ENCODE data around the gene NSD2. TPM values are rescaled to one million over a fixed set of nuclear protein-coding genes. Genes with fewer than 3 reads are reported as not detected.

NSD2 gene
- total and polyA plus RNA-seq, 12 donors: 11.1 to 187 (median 25.2) TPM

DNA sequence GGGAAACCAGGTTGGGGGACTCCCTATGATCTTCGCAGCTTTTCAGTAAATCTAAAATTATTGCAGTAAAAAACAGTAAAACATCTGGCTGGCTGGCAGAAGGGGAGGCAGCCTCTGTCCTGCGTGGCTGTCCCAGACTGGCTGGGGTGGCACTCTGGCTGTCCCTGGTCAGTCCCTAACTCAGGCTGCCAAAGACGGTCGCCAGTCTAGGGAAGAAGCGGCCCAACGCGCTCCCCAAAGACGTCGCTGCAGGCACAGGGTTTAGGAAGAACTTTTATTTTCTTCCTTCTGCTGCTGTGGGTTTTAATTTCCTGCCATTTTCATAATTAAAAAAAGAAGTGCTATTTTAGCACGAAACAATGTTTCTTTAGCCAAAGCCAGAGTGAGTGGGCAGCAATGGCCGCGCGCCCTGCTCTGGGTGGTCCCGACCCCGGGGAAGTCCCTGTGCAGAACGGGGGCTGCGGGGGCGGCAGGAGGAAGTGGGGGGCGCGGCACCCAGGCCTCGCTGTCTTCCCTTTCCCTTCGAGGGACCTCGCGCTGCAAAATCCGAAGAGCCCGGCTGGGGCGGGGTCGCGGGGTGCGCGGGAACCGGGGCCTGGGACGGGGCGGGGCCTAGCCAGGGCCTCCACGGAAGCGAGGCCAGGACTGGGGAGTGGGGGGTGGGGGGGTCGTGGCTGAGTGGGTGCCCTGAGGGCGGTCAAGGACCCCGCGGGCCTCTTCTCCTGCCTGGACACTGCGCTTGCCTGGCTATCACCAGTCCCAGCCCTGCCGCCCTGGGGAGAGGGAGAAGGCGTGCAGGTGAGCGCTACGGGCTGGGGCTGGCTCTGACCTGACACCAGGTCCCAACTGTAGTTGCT lies 8.9 kb upstream of the NSD2 start:
- Histone ChIP-seq H3K9me3 (replicated peaks in 1 of 3) (no peaks in the 10 kb centered on the region), H3K4me3 (peak overlapping the region in 1 of 4 donors; percentile 17), H3K27me3 (no peaks in the 10 kb centered on the region), H3K27ac (no peak overlapping the region), H3K36me3 (replicated peaks in 1 of 2) (no peaks in the 10 kb centered on the region), H3K4me1 (replicated peaks in 1 of 2) (peaks cover under 1 to 5% of the 10 kb centered on the region in 2 donors)
- TF ChIP-seq, protein P1, sequence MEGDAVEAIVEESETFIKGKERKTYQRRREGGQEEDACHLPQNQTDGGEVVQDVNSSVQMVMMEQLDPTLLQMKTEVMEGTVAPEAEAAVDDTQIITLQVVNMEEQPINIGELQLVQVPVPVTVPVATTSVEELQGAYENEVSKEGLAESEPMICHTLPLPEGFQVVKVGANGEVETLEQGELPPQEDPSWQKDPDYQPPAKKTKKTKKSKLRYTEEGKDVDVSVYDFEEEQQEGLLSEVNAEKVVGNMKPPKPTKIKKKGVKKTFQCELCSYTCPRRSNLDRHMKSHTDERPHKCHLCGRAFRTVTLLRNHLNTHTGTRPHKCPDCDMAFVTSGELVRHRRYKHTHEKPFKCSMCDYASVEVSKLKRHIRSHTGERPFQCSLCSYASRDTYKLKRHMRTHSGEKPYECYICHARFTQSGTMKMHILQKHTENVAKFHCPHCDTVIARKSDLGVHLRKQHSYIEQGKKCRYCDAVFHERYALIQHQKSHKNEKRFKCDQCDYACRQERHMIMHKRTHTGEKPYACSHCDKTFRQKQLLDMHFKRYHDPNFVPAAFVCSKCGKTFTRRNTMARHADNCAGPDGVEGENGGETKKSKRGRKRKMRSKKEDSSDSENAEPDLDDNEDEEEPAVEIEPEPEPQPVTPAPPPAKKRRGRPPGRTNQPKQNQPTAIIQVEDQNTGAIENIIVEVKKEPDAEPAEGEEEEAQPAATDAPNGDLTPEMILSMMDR (IDR thresholded peaks at IDR 0.05): no peak
- peak in 1 of 2 donors; percentile 7 for TF ChIP-seq POLR2A (IDR thresholded peaks at IDR 0.05)
- 38 to 61% (median 53%) methylated on average over 18 to 45 of the region's 45 CpGs for WGBS, 4 donors
- DNase-seq: no peak
- intact Hi-C loops (cut with DNase I): no loop called here

DNA sequence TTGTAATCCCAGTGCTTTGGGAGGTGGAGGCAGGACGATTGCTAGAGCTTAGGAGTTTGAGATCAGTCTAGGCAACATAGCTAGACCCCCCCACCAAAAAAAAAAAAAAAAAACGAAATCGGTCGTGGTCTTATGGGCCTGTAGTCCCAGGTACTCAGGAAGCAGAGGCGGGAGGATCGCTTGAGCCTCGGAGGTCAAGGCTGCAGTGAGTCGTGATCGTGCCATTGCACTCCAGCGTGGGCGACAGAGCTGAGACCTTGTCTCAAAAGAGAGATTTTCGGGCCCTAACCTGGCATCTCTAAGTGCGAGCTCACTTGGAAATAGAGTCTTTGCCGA lies 8.3 kb upstream of the NSD2 start:
- H3K27me3 ChIP-seq: no peaks in the 10 kb centered on the region
- intact Hi-C loops (cut with DNase I): no loop called here
- H3K4me3 ChIP-seq: peak overlapping the region in 1 of 4 donors; percentile 17

DNA sequence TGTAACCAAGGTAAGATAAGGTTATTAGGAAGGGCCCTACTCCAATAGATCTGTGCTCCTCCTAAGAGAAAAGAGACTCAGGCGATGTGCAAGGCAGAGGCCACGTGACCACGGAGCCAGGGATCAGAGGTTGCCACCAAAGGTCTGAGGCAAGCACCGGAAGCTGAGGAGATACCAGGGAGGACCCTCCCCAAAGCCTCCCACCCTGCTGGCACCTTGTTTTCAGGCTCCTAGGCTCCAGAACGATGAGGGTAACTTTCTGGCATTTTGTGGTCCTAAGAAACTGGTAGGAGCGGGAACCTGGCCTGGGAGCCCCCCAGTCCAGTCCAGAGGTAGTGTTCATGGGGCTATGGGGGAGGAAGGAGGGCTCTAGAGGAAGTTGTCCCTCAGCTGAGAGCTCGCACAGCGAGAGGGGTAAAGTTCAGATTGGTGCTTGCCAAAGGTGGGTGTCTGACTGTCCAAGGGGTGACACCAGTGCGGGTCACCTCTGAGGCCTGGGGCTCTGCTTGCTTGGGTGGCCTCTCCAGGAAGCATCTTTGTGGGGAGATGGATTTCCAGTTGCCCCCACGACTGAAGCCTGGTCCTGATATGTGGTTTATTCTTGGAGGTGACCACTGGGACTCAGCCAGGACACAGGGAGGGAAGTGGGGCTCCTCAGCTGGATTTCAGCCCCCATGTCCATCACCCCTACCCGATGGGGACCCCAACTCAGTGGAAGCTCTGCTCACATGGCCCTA lies 7.7 kb upstream of the NSD2 start:
- DNase-seq: no peak
- Histone ChIP-seq H3K9me3 (replicated peaks in 1 of 3) (no peaks in the 10 kb centered on the region), H3K27ac (no peak overlapping the region), H3K27me3 (no peaks in the 10 kb centered on the region), H3K4me3 (no peak overlapping the region), H3K36me3 (replicated peaks in 1 of 2) (no peaks in the 10 kb centered on the region), H3K4me1 (replicated peaks in 1 of 2) (peaks cover 4 to 6% of the 10 kb centered on the region in 2 donors)
- intact Hi-C loops (cut with DNase I): no loop called here
- TF ChIP-seq, protein P1 (IDR thresholded peaks at IDR 0.05): no peak
- TF ChIP-seq POLR2A (IDR thresholded peaks at IDR 0.05): no peak
- 82 to 92% (median 86%) methylated on average over 8 to 11 of the region's 11 CpGs for WGBS, 4 donors

More for the DNA sequence above, 8.3 kb upstream of the NSD2 start:
- H3K27ac ChIP-seq: no peak overlapping the region
- 40 to 62% (median 47%) methylated on average over 14 of the region's 14 CpGs for WGBS, 4 donors
- no peaks in the 10 kb centered on the region for H3K36me3 ChIP-seq (replicated peaks in 1 of 2)
- no peak for DNase-seq
- no peaks in the 10 kb centered on the region for H3K9me3 ChIP-seq (replicated peaks in 1 of 3)
- H3K4me1 ChIP-seq (replicated peaks in 1 of 2): peaks cover 1 to 4% of the 10 kb centered on the region in 2 donors
- no peak for TF ChIP-seq POLR2A (IDR thresholded peaks at IDR 0.05)
- TF ChIP-seq, protein P1 (IDR thresholded peaks at IDR 0.05): no peak
